Kidney epithelial cell (primary cell): ENCODE results near the gene HASPIN. TPM values are rescaled to one million over a fixed set of nuclear protein-coding genes. Genes with fewer than 3 reads are reported as not detected.

Source experiments
- DNase-seq: peaks from one replicate; pipeline ENCODE4 v3.0.0-alpha.2; 2010; ENCODE audit warnings: low read depth
- H3K27me3 ChIP-seq: 2 replicates; pipeline ENCODE4 v1.6.0; 2011; ENCODE audit warnings: low read length; ENCODE audit not compliant: control insufficient read depth, insufficient read depth
- H3K36me3 ChIP-seq: 2 replicates; pipeline ENCODE4 v1.5.1; 2011; ENCODE audit warnings: low read length; ENCODE audit not compliant: control insufficient read depth, insufficient read depth
- H3K4me3 ChIP-seq: 2 replicates; pipeline ENCODE4 v1.5.1; 2011; ENCODE audit warnings: low read depth, mild to moderate bottlenecking, control low read depth, low read length
- CTCF ChIP-seq: IDR thresholded peaks from 2 replicates; pipeline ENCODE4 v1.5.1; 2011; ENCODE audit warnings: mild to moderate bottlenecking, moderate library complexity, low read length, control low read depth, inconsistent platforms; ENCODE audit not compliant: insufficient read depth, poor library complexity, severe bottlenecking
- total RNA-seq: library from RNA; depleted of rRNA; stranded (reverse); fragments of >200 nt; gene quantifications from 2 replicates; pipeline ENCODE4 v1.2.3, GENCODE V29; 2015

Gene HASPIN
- total RNA-seq, 1 donor from 2014 or later, result 3.0 TPM

DNA sequence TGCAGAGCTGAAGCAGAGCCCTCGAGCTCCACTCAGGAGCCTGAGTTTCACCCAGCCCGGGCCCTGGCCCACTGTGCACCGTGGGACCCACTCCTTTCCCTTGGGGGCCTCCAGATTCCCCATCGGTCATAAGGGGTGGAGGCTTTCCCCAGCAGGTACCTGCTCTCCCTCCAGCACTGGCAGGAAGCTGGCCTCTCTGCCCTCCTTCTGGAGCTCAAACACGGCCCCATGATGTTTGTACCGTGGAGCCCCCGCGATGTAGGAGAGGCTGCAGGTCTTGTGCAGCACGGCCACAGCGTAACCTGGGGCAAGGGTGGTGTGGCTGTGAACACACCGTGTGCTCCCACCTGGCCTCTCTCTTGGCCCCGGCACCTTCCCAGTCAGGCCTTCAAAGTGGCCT is 29.9 kb downstream of the HASPIN start:
- no peaks in the 10 kb centered on the region for H3K27me3 ChIP-seq
- no peaks in the 10 kb centered on the region for H3K36me3 ChIP-seq
- no peak for DNase-seq
- TF ChIP-seq CTCF, result no peak
- H3K4me3 ChIP-seq, result no peak overlapping the region

GRCh38 chr17:3754066-3754457 is 30.4 kb downstream of the HASPIN start:
- Histone ChIP-seq H3K27me3 (no peaks in the 10 kb centered on the region), H3K4me3 (no peak overlapping the region), H3K36me3 (no peaks in the 10 kb centered on the region)
- no peak for TF ChIP-seq CTCF
- DNase-seq, result no peak

DNA sequence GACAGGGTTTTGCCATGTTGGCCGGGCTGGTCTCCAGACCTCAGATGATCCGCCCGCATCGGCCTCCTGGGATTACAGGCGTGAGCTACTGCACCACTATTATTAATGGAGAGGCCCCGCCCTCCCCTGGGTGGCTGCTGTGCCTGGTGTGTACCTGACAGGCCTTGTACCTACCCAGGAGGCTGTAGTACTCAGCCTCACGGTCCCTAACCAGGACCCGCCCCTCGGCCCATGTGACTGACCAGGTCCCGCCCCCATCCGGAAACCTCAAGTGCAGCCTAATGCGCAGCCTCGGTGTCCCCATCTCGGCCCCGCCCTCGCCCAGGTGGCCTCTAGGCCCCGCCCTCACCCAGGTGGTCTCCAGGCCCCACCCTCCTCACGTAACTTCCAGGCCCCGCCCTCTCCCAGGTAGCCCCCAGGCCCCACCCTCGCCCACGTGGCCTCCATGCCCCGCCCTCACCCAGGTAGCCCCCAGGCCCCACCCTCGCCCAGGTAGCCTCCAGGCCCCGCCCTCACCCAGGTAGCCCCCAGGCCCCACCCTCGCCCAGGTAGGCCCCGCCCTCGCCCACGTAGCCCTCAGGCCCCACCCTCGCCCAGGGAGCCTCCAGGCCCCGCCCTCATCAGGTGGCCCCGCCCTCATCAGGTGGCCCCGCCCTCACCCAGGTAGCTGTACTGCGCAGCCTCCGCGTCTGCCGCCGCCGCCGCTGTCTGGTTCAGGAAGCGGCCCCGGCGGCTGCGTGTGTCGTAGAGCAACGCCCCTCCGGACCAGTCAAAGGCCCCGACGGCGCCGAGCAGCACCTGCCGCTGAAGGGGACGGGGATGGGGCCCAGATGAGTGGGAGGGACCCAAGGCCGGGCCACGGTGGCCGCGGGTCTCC is 31.0 kb downstream of the HASPIN start:
- Histone ChIP-seq H3K27me3 (no peaks in the 10 kb centered on the region), H3K4me3 (peak overlapping the region; percentile 29), H3K36me3 (no peaks in the 10 kb centered on the region)
- DNase-seq, result no peak
- no peak for TF ChIP-seq CTCF

DNA sequence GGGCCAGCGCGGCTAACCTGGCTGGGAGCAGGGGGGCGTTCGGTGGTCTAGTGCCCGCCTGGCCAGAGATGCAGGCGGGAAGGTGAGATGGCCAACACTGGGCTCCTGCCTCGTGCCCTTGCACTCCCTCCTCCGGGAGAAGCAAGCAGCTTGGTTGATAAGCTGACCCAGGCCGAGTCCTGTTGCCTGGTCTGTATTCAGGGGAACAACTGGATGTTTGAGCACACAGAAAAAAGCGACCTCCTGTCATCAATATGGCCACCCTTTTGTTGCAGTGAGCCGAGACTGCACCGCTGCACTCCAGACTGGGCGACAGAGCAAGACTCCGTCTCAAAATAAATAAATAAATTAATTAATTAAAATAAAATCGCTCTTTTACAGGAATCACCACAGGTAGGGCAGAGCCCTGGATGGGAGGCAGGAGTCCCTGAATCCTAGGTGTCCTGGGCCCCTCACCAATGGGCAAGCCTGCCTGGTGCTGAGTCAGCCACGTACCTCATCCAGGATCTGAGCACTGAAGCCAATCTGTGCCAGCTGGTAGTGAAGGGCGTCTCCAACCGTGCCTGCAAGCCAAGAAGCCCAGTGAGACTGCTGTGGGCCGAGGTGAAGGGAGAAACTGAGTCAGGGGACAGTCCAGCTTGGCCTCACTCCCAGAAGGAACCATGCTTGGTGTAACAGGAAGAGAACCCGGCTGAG is 31.8 kb downstream of the HASPIN start:
- Histone ChIP-seq H3K4me3 (peak overlapping the region; percentile 29), H3K36me3 (no peaks in the 10 kb centered on the region), H3K27me3 (no peaks in the 10 kb centered on the region)
- no peak for TF ChIP-seq CTCF
- no peak for DNase-seq

DNA sequence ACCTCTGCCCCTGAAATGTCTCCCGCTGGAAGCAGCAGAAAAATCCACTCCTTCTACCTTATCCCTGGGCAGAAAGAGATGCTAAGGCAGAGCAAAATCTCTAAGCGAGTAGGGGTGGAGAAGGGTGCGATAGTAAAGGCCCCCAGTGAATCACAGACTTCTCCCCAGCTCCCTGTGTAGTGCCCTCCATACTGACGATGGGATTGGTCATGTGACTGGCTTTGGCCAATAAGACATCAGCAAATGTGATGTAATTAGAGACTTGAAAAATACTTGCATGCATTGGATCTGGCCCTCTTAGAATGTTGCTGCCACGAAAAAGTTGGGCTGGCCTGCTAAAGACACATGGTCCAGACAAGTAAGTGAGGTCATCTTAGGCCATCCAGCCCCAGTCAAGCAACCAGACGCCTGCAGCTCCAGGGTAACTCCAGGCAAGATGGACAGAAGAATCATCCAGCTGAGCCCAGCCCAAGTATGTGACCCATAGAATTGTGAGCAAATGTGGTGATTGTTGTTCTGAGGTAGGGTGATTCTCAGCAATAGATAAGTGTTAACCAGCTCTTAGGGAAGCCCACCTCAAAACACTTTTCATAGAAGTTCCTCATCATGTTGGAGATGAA is 36.0 kb downstream of the HASPIN start:
- no peak for DNase-seq
- no peaks in the 10 kb centered on the region for H3K27me3 ChIP-seq
- TF ChIP-seq CTCF, result no peak

More for the DNA sequence above, 36.0 kb downstream of the HASPIN start:
- no peak overlapping the region for H3K4me3 ChIP-seq
- no peaks in the 10 kb centered on the region for H3K36me3 ChIP-seq
